B cell (primary cell): ENCODE measurements around the gene AKT2. TPM values are rescaled to one million over a fixed set of nuclear protein-coding genes. Genes with fewer than 3 reads are reported as not detected.

Experiments used
- ATAC-seq: fragments of 200-7000 bp; cut with Tn5 transposase; one replicate; pipeline ENCODE4 v1.10.0; 2021; ENCODE audit warnings: low read depth, mild to moderate bottlenecking, moderate number of reproducible peaks, moderate library complexity
- CTCF ChIA-PET: fragments of 350-600 bp; sonication (Branson Sonifier 250); formaldehyde crosslinking; loops from one replicate; lab custom pipeline; 2021; ENCODE audit warnings: antibody characterized with exemption, inconsistent platforms; lab: Charles Lee
- POLR2A ChIA-PET: fragments of 350-600 bp; sonication (Branson Sonifier 250); formaldehyde crosslinking; loops from one replicate; lab custom pipeline; 2021; ENCODE audit warnings: antibody characterized with exemption; lab: Charles Lee
- DNase-seq: peaks from one replicate; pipeline ENCODE4 v3.0.0; 2013
- H2AFZ ChIP-seq: 2 replicates; pipeline ENCODE4 v1.6.1; 2012; ENCODE audit warnings: mild to moderate bottlenecking, low read depth, low read length; ENCODE audit not compliant: insufficient read depth, poor library complexity, severe bottlenecking
- H3K27ac ChIP-seq, 2 donors: 1 replicate in 1 of 2; 2 replicates in 1 of 2; pipeline ENCODE4 v1.5.1; 2012 to 2013; ENCODE audit warnings: low read length in 2 of 2, mild to moderate bottlenecking in 2 of 2, moderate library complexity in 1 of 2
- H3K27me3 ChIP-seq, 4 experiments: fragments of 200-600 bp in 1 of 4; sonication (generic) in 1 of 4; replicated peaks in 1 of 4; 1 replicate in 2 of 4; 2 replicates in 2 of 4; pipeline versions ENCODE4 v1.6.1 to v1.7.0; 2013 to 2016; ENCODE audit warnings: low read length in 3 of 4, mild to moderate bottlenecking in 2 of 4, mixed read lengths in 1 of 4, moderate library complexity in 1 of 4; ENCODE audit not compliant: insufficient read depth in 4 of 4, control insufficient read depth in 3 of 4; ENCODE audit errors: control extremely low read depth in 1 of 4
- H3K36me3 ChIP-seq, 2 experiments: replicated peaks in 1 of 2; 1 replicate in 1 of 2; 2 replicates in 1 of 2; pipeline versions ENCODE4 v1.6.1 to v1.7.1; 2013; ENCODE audit warnings: low read length in 1 of 2; ENCODE audit not compliant: insufficient read depth in 2 of 2, control insufficient read depth in 1 of 2; ENCODE audit errors: control extremely low read depth in 1 of 2, extremely low read depth in 1 of 2
- H3K4me1 ChIP-seq, 2 donors: fragments of 200-600 bp in 1 of 2; sonication (generic) in 1 of 2; 1 replicate in 1 of 2; 2 replicates in 1 of 2; pipeline versions ENCODE4 v1.5.1 to v1.6.1; 2013 to 2017; ENCODE audit warnings: low read length in 2 of 2; ENCODE audit not compliant: control insufficient read depth in 2 of 2, insufficient read depth in 2 of 2
- H3K4me2 ChIP-seq: replicated peaks from 2 replicates; pipeline ENCODE3; 2012; ENCODE audit warnings: mild to moderate bottlenecking, low read depth, low read length; ENCODE audit not compliant: poor library complexity, severe bottlenecking
- H3K4me3 ChIP-seq, 5 experiments: fragments of 200-600 bp in 1 of 5; sonication (generic) in 1 of 5; 1 replicate in 3 of 5; 2 replicates in 2 of 5; pipeline versions ENCODE4 v1.5.1 to v1.7.0; 2011 to 2016; ENCODE audit warnings: low read length in 4 of 5, mild to moderate bottlenecking in 4 of 5, low read depth in 2 of 5, control low read depth in 1 of 5, moderate library complexity in 1 of 5; ENCODE audit not compliant: insufficient read depth in 1 of 5; ENCODE audit errors: control extremely low read depth in 1 of 5, extremely low read depth in 1 of 5
- H3K79me2 ChIP-seq: fragments of 200-600 bp; sonication (generic); one replicate; pipeline ENCODE4 v1.6.0; 2016; ENCODE audit warnings: low read length; ENCODE audit not compliant: control insufficient read depth, insufficient read depth
- H3K9ac ChIP-seq: fragments of 200-600 bp; sonication (generic); 2 replicates; pipeline ENCODE4 v1.6.1; 2017; ENCODE audit warnings: mild to moderate bottlenecking, low read length, moderate library complexity
- H3K9me3 ChIP-seq, 3 donors: one replicate each; pipeline versions ENCODE4 v1.6.1 to v1.7.1; 2013; ENCODE audit warnings: low read length in 2 of 3; ENCODE audit not compliant: control insufficient read depth in 2 of 3, insufficient read depth in 1 of 3; ENCODE audit errors: control extremely low read depth in 1 of 3
- H4K20me1 ChIP-seq: 2 replicates; pipeline ENCODE4 v1.6.0; 2012; ENCODE audit warnings: mild to moderate bottlenecking, low read length; ENCODE audit not compliant: insufficient read depth, control insufficient read depth, poor library complexity, severe bottlenecking
- H3K27ac Mint-ChIP-seq: one replicate; pipeline ENCODE4 v1.8.0; 2021; ENCODE audit warnings: mixed read lengths
- H3K27me3 Mint-ChIP-seq: one replicate; pipeline ENCODE4 v1.8.0; 2021; ENCODE audit warnings: mixed read lengths
- H3K4me1 Mint-ChIP-seq: one replicate; pipeline ENCODE4 v1.8.0; 2021; ENCODE audit warnings: mixed read lengths
- H3K4me3 Mint-ChIP-seq: one replicate; pipeline ENCODE4 v1.8.0; 2021; ENCODE audit warnings: mixed read lengths
- H3K9me3 Mint-ChIP-seq: one replicate; pipeline ENCODE4 v1.8.0; 2022; ENCODE audit warnings: mixed read lengths; ENCODE audit not compliant: insufficient read depth
- CTCF ChIP-seq: fragments of 200-600 bp; IDR thresholded peaks from one replicate; pipeline ENCODE4 v1.8.0; 2022; ENCODE audit warnings: antibody characterized with exemption, mild to moderate bottlenecking
- EZH2 ChIP-seq: IDR thresholded peaks from 2 replicates; pipeline ENCODE4 v1.6.1; 2012; ENCODE audit warnings: borderline replicate concordance, low read depth, mild to moderate bottlenecking, moderate library complexity, low read length; ENCODE audit not compliant: insufficient read depth, poor library complexity, severe bottlenecking
- WGBS: methylation state at CpG from one replicate; pipeline ENCODE4 v1.1.5; 2013; ENCODE audit warnings: missing lambda C conversion rate; ENCODE audit not compliant: insufficient coverage; 5-methylcytosine and 5-hydroxymethylcytosine counted together
- intact Hi-C: fragments of 100-400 bp; cut with micrococcal nuclease; formaldehyde crosslinking; loops from one replicate; pipeline ENCODE4 v1.10.0; 2022
- polyA plus RNA-seq: library from polyadenylated mRNA; depleted of rRNA; stranded (reverse); fragments of >200 nt; gene quantifications from 2 replicates; pipeline ENCODE4 v1.2.3, GENCODE V29; 2012
- total RNA-seq, 2 donors: library from RNA; stranded (reverse); fragments of 120-200 nt in 1 of 2; gene quantifications; 1 replicate in 1 of 2; 2 replicates in 1 of 2; pipeline versions ENCODE4 v1.2.3 to v1.2.4, GENCODE V29; 2013 to 2022

Gene AKT2
- total and polyA plus RNA-seq, 2 donors (not counting 1 experiment from before 2014, with no cell fraction given): 195 to 243 TPM

GRCh38 chr19:40229926-40230417 lies 55.2 kb downstream of the AKT2 start:
- H3K4me2 ChIP-seq: no peak overlapping the region
- DNase-seq (no peak), ATAC-seq (no peak)
- H2AFZ ChIP-seq: no peak overlapping the region
- H3K27ac Mint-ChIP-seq: no peak overlapping the region
- H3K27ac ChIP-seq: no peak overlapping the region
- no peak overlapping the region for H3K9ac ChIP-seq
- H3K4me1 ChIP-seq: peaks cover 15 to 16% of the 10 kb centered on the region in 2 donors
- intact Hi-C loops: no loop called here
- peaks cover 7% of the 10 kb centered on the region for H4K20me1 ChIP-seq
- H3K9me3 Mint-ChIP-seq: no peaks in the 10 kb centered on the region
- CTCF ChIA-PET: interaction anchor here (0.6 kb wide), 1 partner anchor 90 kb away, joined by 4 read pairs; no protein-coding TSS in a partner anchor
- H3K36me3 ChIP-seq: peaks cover 0 to 21% of the 10 kb centered on the region in 2 experiments
- TF ChIP-seq EZH2: no peak
- 75% methylated on average over 3 of the region's 4 CpGs for WGBS
- POLR2A ChIA-PET: no interaction called here
- H3K9me3 ChIP-seq: peaks cover 0 to 14% (median 0%) of the 10 kb centered on the region in 3 donors
- H3K27me3 ChIP-seq: peaks cover 0 to 21% (median 15%) of the 10 kb centered on the region in 4 experiments
- H3K4me3 Mint-ChIP-seq: no peak overlapping the region
- no peak overlapping the region for H3K4me3 ChIP-seq
- peaks cover 14% of the 10 kb centered on the region for H3K27me3 Mint-ChIP-seq
- peaks cover 14% of the 10 kb centered on the region for H3K4me1 Mint-ChIP-seq
- no peaks in the 10 kb centered on the region for H3K79me2 ChIP-seq

GRCh38 chr19:40229484-40229883 lies 55.7 kb downstream of the AKT2 start:
- intact Hi-C loops: no loop called here
- CTCF ChIA-PET: no interaction called here
- H3K27me3 Mint-ChIP-seq: peaks cover 17% of the 10 kb centered on the region
- ATAC-seq (no peak), DNase-seq (no peak)
- no peak overlapping the region for H3K27ac ChIP-seq
- POLR2A ChIA-PET: interaction anchor here (0.6 kb wide), 1 partner anchor 1096 kb away, joined by 6 read pairs; no protein-coding TSS in a partner anchor
- H3K27me3 ChIP-seq: peaks cover 0 to 26% (median 20%) of the 10 kb centered on the region in 4 experiments
- H3K4me3 ChIP-seq: no peak overlapping the region
- H3K4me2 ChIP-seq: no peak overlapping the region
- no peak overlapping the region for H3K27ac Mint-ChIP-seq
- no peak overlapping the region for H3K9ac ChIP-seq
- no peaks in the 10 kb centered on the region for H3K9me3 Mint-ChIP-seq
- H3K4me1 Mint-ChIP-seq: peaks cover 14% of the 10 kb centered on the region
- H3K9me3 ChIP-seq: peaks cover 0 to 18% (median 0%) of the 10 kb centered on the region in 3 donors
- no CpG with 5 or more reads among the region's 3 CpGs for WGBS
- no peaks in the 10 kb centered on the region for H3K79me2 ChIP-seq
- H3K4me3 Mint-ChIP-seq: no peak overlapping the region
- H3K4me1 ChIP-seq: peaks cover 15 to 17% of the 10 kb centered on the region in 2 donors
- H4K20me1 ChIP-seq: peaks cover 5% of the 10 kb centered on the region
- no peak for TF ChIP-seq EZH2
- no peak for TF ChIP-seq CTCF
- H2AFZ ChIP-seq: no peak overlapping the region
- peaks cover 0 to 16% of the 10 kb centered on the region in 2 experiments for H3K36me3 ChIP-seq
